Endothelial cell (in vitro differentiated cells): ENCODE results near the gene LGR6. TPM values are rescaled to one million over a fixed set of nuclear protein-coding genes. Genes with fewer than 3 reads are reported as not detected.

Source experiments
- DNase-seq: peaks from one replicate; pipeline ENCODE4 v3.0.0; 2021; ENCODE audit warnings: low spot score
- H3K27ac Mint-ChIP-seq: one replicate; pipeline ENCODE4 v1.8.0; 2021; ENCODE audit warnings: mixed read lengths, inconsistent platforms; ENCODE audit not compliant: unreplicated experiment
- H3K27me3 Mint-ChIP-seq: one replicate; pipeline ENCODE4 v1.8.0; 2021; ENCODE audit warnings: mild to moderate bottlenecking, moderate library complexity, mixed read lengths, inconsistent platforms; ENCODE audit not compliant: unreplicated experiment
- H3K36me3 Mint-ChIP-seq: one replicate; pipeline ENCODE4 v1.8.0; 2021; ENCODE audit warnings: mild to moderate bottlenecking, low read depth, mixed read lengths, inconsistent platforms; ENCODE audit not compliant: unreplicated experiment
- H3K4me1 Mint-ChIP-seq: one replicate; pipeline ENCODE4 v1.8.0; 2021; ENCODE audit warnings: mild to moderate bottlenecking, mixed read lengths, inconsistent platforms; ENCODE audit not compliant: unreplicated experiment
- H3K4me3 Mint-ChIP-seq: one replicate; pipeline ENCODE4 v1.8.0; 2021; ENCODE audit warnings: mild to moderate bottlenecking, mixed read lengths, inconsistent platforms; ENCODE audit not compliant: unreplicated experiment
- H3K9me3 Mint-ChIP-seq: one replicate; pipeline ENCODE4 v1.8.0; 2021; ENCODE audit warnings: mixed read lengths, inconsistent platforms; ENCODE audit not compliant: unreplicated experiment
- total RNA-seq: library from RNA; stranded (reverse); fragmentation: NEBNext Ultra II Directional; extraction: Animal tissue kit (Norgen Biotek cat#: 25700); gene quantifications from one replicate; pipeline ENCODE4 v1.2.1, GENCODE V29; 2021; ENCODE audit not compliant: unreplicated experiment
- TF ChIP-seq, protein P1 (sequence below): fragments of 200-600 bp; sonication (generic); IDR thresholded peaks from one replicate; pipeline ENCODE4 v1.5.0; 2021; ENCODE audit warnings: antibody characterized with exemption; ENCODE audit not compliant: unreplicated experiment

Gene LGR6
- total RNA-seq, 1 donor from 2014 or later, result 0.23 TPM

DNA sequence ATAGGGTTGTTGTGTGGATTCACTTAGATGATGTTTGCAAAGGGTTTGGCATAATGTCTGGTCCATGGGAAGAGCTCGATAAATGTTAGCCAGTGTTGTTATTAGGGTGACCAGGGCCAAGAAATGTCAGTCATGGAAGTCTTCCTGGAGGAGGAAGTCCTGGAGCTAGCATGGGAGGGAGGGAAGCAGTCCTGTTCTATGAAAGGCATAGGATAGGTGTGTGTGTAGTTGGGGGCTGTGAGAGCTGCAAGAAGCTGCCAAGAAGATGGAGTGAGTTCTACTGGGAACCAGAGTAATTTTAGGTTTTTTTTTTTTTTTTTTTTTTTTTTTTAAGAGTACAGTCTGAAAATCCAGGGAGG is 4.7 kb downstream of the LGR6 start:
- DNase-seq, result no peak
- H3K27me3 Mint-ChIP-seq, result peaks cover 11% of the 10 kb centered on the region
- peaks cover 2% of the 10 kb centered on the region for H3K4me1 Mint-ChIP-seq
- no peak overlapping the region for H3K27ac Mint-ChIP-seq
- no peaks in the 10 kb centered on the region for H3K36me3 Mint-ChIP-seq
- TF ChIP-seq, protein P1, sequence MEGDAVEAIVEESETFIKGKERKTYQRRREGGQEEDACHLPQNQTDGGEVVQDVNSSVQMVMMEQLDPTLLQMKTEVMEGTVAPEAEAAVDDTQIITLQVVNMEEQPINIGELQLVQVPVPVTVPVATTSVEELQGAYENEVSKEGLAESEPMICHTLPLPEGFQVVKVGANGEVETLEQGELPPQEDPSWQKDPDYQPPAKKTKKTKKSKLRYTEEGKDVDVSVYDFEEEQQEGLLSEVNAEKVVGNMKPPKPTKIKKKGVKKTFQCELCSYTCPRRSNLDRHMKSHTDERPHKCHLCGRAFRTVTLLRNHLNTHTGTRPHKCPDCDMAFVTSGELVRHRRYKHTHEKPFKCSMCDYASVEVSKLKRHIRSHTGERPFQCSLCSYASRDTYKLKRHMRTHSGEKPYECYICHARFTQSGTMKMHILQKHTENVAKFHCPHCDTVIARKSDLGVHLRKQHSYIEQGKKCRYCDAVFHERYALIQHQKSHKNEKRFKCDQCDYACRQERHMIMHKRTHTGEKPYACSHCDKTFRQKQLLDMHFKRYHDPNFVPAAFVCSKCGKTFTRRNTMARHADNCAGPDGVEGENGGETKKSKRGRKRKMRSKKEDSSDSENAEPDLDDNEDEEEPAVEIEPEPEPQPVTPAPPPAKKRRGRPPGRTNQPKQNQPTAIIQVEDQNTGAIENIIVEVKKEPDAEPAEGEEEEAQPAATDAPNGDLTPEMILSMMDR, result no peak
- H3K4me3 Mint-ChIP-seq, result no peak overlapping the region
- no peaks in the 10 kb centered on the region for H3K9me3 Mint-ChIP-seq

DNA sequence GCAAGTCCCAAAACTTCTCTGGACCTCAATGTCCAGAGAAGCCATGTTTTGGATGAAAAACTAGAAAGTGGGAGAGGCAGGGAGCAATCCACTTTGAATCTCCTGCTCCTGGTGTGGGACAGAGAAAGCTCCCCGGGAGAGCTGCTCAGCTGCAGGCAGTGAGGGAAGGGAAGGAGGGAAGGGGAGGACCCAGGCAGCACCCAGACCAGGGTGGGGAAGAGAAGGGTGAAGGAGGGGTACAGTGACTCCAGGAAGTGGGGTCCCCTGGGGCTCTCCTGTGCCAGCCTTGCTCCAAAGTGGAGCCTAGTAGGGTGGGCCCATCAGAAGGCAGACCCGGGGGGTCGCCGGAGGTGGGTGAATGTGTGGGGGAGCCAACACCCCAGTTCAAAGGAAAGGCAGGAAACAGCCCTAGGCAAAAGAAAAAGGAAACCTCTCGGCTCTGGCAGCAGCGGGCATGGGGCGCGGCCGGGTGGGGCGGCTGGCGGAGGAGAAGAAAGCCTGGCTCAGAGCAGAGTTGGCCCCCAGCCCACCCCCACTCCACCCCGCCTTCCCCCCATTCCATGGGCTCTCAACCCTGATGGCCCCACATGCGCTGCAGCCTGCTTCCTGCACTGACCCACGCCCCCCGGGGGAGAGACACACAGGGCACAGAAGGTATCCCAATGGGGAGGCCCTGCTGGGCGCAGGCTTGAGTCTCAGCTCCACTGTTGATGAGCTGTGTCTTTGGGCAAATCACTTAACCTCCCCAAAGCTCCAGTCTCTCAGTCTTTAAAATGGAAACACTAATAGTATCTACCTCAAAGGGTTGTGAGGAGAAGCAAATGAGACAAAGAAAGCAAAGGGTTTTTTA is 5.7 kb downstream of the LGR6 start:
- Mint-ChIP-seq H3K4me1 (no peaks in the 10 kb centered on the region), H3K27ac (no peak overlapping the region), H3K36me3 (no peaks in the 10 kb centered on the region), H3K27me3 (peaks cover 7% of the 10 kb centered on the region), H3K9me3 (no peaks in the 10 kb centered on the region), H3K4me3 (no peak overlapping the region)
- TF ChIP-seq, protein P1, result no peak
- no peak for DNase-seq

GRCh38 chr1:202200112-202200548 is 6.5 kb downstream of the LGR6 start:
- no peaks in the 10 kb centered on the region for H3K9me3 Mint-ChIP-seq
- TF ChIP-seq, protein P1, result no peak
- no peak for DNase-seq
- H3K36me3 Mint-ChIP-seq, result no peaks in the 10 kb centered on the region
- H3K4me1 Mint-ChIP-seq, result no peaks in the 10 kb centered on the region
- H3K4me3 Mint-ChIP-seq, result no peak overlapping the region
- H3K27me3 Mint-ChIP-seq, result peaks cover 3% of the 10 kb centered on the region
- H3K27ac Mint-ChIP-seq, result no peak overlapping the region

DNA sequence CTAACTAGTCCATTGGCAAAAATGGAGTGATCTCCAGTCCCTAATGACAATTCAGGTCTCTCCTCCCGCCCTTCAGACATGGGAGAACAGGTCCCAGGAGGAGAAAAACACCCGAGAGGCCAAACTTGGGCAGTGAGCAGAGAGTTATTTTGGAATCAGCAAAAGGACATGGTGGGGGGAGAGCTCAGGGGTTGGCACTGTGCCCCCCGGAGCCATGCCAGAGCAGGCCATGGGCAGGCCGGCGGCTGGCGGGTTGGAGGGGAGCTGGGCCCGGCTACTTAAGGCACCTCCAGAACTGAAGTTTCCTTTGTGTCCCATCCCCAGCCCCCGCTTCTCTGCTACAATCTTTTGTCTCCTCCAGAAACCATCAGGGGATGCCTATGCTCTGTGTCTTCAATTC is 7.1 kb downstream of the LGR6 start:
- H3K4me1 Mint-ChIP-seq, result no peaks in the 10 kb centered on the region

GRCh38 chr1:202201266-202201665 is 7.7 kb downstream of the LGR6 start:
- Mint-ChIP-seq H3K4me3 (no peak overlapping the region), H3K36me3 (no peaks in the 10 kb centered on the region), H3K9me3 (no peaks in the 10 kb centered on the region), H3K27ac (no peak overlapping the region), H3K4me1 (no peaks in the 10 kb centered on the region), H3K27me3 (peaks cover 3% of the 10 kb centered on the region)
- TF ChIP-seq, protein P1, result no peak
- no peak for DNase-seq

More for the DNA sequence above, 7.1 kb downstream of the LGR6 start:
- Mint-ChIP-seq H3K27me3 (peaks cover 3% of the 10 kb centered on the region), H3K36me3 (no peaks in the 10 kb centered on the region), H3K9me3 (no peaks in the 10 kb centered on the region), H3K4me3 (no peak overlapping the region), H3K27ac (no peak overlapping the region)
- no peak for DNase-seq
- TF ChIP-seq, protein P1, result no peak
